Measurements from ENCODE around the gene NAV2.

- TF ChIP-seq CTCF (IDR thresholded peaks at IDR 0.05) = peak; percentile 83
- TF ChIP-seq EZH2phosphoT487 (IDR thresholded peaks at IDR 0.05) = no peak
- TF ChIP-seq EZH2 (IDR thresholded peaks at IDR 0.05) = no peak
Observed at GRCh38 chr11:20131788-20132666, 419.4 kb downstream of the NAV2 start.

Measured in neural progenitor cell (in vitro differentiated cells).